ENCODE measurements around the gene RABL6. TPM values are rescaled to one million over a fixed set of nuclear protein-coding genes. Genes with fewer than 3 reads are reported as not detected.
"Not testable (repeated sequence)": the region's sequence is repeated elsewhere in the genome, so short reads cannot be mapped to it uniquely, and the experiment has no call there.

The RABL6 gene
- total and polyA plus RNA-seq, 8 donors: 50.7 to 119 (median 66.5) TPM

DNA sequence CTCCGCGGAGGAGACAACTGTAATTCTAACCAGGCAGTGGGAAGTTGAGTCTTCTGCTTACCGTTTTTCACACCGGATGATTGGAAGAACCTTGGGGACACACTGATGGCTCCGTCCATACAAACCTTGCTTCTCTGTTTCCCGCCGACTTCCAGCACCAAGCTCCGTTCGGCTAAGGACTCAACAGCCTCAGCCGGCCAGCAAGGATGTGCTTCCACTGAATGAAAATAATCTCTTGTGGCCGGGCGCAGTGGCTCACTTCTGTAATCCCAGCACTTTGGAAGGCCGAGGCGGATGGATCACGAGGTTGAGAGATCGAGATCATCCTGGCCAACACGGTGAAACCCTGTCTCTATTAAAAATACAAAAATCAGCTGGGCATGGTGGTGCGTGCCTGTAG is 60.2 kb downstream of the RABL6 start:
- FAIRE-seq (no peak), ATAC-seq (no peak), DNase-seq (no peak)
- intact Hi-C loops (cut with DNase I): no loop called here
- Histone ChIP-seq H3K9me3 (no peaks in the 10 kb centered on the region), H3K4me3 (no peak overlapping the region), H3K36me3 (peaks cover 4 to 8% (median 8%) of the 10 kb centered on the region in 3 donors), H3K4me1 (peaks cover 0 to 12% (median 4%) of the 10 kb centered on the region in 3 donors), H3K27me3 (no peaks in the 10 kb centered on the region), H3K27ac (no peak overlapping the region)
- TF ChIP-seq, protein P1, sequence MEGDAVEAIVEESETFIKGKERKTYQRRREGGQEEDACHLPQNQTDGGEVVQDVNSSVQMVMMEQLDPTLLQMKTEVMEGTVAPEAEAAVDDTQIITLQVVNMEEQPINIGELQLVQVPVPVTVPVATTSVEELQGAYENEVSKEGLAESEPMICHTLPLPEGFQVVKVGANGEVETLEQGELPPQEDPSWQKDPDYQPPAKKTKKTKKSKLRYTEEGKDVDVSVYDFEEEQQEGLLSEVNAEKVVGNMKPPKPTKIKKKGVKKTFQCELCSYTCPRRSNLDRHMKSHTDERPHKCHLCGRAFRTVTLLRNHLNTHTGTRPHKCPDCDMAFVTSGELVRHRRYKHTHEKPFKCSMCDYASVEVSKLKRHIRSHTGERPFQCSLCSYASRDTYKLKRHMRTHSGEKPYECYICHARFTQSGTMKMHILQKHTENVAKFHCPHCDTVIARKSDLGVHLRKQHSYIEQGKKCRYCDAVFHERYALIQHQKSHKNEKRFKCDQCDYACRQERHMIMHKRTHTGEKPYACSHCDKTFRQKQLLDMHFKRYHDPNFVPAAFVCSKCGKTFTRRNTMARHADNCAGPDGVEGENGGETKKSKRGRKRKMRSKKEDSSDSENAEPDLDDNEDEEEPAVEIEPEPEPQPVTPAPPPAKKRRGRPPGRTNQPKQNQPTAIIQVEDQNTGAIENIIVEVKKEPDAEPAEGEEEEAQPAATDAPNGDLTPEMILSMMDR (IDR thresholded peaks at IDR 0.05): no peak
- 97 to 99% methylated on average over 18 of the region's 18 CpGs for WGBS, 2 donors

GRCh38 chr9:136868644-136869043 is 60.9 kb downstream of the RABL6 start:
- H3K27ac ChIP-seq: no peak overlapping the region
- ATAC-seq: no peak
- peaks cover 0 to 12% (median 4%) of the 10 kb centered on the region in 3 donors for H3K4me1 ChIP-seq
- no peaks in the 10 kb centered on the region for H3K9me3 ChIP-seq
- no peak overlapping the region for H3K4me3 ChIP-seq
- FAIRE-seq: no peak
- no peak for DNase-seq
- peaks cover under 1 to 1% (median under 1%) of the 10 kb centered on the region in 3 donors for H3K36me3 ChIP-seq
- intact Hi-C loops (cut with DNase I): no loop called here
- TF ChIP-seq, protein P1 (IDR thresholded peaks at IDR 0.05): no peak
- WGBS, 2 donors: 87 to 89% methylated on average over 11 of the region's 11 CpGs
- no peaks in the 10 kb centered on the region for H3K27me3 ChIP-seq

DNA sequence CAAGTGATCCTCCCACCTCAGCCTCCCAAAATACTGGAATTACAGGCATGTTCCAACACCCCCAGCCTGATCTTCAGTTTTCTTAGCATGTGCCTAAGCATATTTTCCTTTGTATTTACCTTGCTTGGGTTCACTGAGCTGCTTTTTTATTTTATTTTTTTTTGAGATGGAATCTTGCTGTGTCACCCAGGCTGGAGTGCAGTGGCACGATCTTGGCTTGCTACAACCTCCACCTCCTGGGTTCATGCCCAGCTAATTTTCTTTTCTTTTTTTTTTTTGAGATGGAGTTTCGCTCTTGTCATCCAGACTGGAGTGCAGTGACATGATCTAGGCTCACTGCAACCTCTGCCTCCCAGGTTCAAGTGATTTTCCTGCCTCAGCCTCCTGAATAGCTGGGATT is 61.9 kb downstream of the RABL6 start:
- H3K4me3 ChIP-seq; DNase-seq; intact Hi-C loops (cut with DNase I); H3K4me1 ChIP-seq; FAIRE-seq; H3K36me3 ChIP-seq; ATAC-seq; H3K27ac ChIP-seq; H3K9me3 ChIP-seq; H3K27me3 ChIP-seq: not testable (repeated sequence)
- 88 to 97% methylated on average over 2 of the region's 2 CpGs for WGBS, 2 donors

DNA sequence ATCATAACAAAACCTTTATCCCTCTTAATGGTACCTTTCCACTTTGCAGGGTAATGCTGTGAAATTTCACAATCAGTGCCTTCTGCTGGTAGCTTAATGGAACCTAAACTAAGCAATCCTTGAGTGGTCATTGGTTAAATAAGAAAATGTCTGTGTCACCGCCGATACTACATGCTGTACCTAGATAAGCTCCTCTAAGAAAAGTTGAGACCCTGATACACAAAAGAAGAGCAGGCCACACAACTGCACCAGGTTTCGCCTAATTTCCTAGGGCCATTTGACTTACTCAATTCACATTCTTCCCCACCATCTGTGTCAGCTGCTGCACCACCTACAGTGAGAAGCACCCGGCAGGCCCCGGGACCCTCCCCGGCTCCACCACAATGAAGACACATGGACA is 67.4 kb downstream of the RABL6 start:
- H3K9me3 ChIP-seq: no peaks in the 10 kb centered on the region
- WGBS, 2 donors: 94% methylated on average over 6 of the region's 6 CpGs
- no peak overlapping the region for H3K4me3 ChIP-seq
- TF ChIP-seq, protein P1 (IDR thresholded peaks at IDR 0.05): no peak
- H3K27ac ChIP-seq: no peak overlapping the region
- no peak for DNase-seq
- no peaks in the 10 kb centered on the region for H3K4me1 ChIP-seq
- FAIRE-seq: no peak
- no peak for ATAC-seq
- intact Hi-C loops (cut with DNase I): no loop called here
- H3K27me3 ChIP-seq: no peaks in the 10 kb centered on the region
- no peaks in the 10 kb centered on the region for H3K36me3 ChIP-seq

DNA sequence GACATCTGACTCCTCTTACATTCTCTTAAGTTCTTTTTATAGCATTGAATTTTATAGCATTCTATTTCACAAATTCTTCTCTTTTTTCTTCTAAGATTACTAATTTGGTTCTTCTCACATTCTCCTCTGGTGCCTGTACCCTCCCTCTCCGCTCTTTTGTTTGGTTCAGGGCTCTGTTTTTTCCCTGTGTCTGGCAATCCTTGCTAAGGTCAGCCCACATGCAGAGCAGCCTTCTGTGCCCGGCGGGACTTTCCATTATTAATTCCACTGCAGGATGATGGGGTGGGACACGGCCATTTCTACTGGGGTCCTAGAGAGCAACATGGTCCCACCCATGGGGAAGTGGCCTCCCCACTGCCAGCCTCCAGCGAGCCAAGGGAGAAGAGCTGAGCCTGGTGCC is 68.7 kb downstream of the RABL6 start:
- Histone ChIP-seq H3K4me1 (peaks cover 0 to 2% (median 0%) of the 10 kb centered on the region in 3 donors), H3K36me3 (no peaks in the 10 kb centered on the region), H3K27ac (no peak overlapping the region), H3K4me3 (no peak overlapping the region), H3K27me3 (no peaks in the 10 kb centered on the region), H3K9me3 (no peaks in the 10 kb centered on the region)
- ATAC-seq (no peak), FAIRE-seq (no peak), DNase-seq (no peak)
- 83 to 87% methylated on average over 5 of the region's 5 CpGs for WGBS, 2 donors
- TF ChIP-seq, protein P1 (IDR thresholded peaks at IDR 0.05): no peak
- intact Hi-C loops (cut with DNase I): no loop called here
